Measurements from ENCODE around the gene AHDC1. TPM values are rescaled to one million over a fixed set of nuclear protein-coding genes. Genes with fewer than 3 reads are reported as not detected.

AHDC1 gene
- total RNA-seq, 2 experiments from 2014 or later = 6.5 to 13.8 TPM

DNA sequence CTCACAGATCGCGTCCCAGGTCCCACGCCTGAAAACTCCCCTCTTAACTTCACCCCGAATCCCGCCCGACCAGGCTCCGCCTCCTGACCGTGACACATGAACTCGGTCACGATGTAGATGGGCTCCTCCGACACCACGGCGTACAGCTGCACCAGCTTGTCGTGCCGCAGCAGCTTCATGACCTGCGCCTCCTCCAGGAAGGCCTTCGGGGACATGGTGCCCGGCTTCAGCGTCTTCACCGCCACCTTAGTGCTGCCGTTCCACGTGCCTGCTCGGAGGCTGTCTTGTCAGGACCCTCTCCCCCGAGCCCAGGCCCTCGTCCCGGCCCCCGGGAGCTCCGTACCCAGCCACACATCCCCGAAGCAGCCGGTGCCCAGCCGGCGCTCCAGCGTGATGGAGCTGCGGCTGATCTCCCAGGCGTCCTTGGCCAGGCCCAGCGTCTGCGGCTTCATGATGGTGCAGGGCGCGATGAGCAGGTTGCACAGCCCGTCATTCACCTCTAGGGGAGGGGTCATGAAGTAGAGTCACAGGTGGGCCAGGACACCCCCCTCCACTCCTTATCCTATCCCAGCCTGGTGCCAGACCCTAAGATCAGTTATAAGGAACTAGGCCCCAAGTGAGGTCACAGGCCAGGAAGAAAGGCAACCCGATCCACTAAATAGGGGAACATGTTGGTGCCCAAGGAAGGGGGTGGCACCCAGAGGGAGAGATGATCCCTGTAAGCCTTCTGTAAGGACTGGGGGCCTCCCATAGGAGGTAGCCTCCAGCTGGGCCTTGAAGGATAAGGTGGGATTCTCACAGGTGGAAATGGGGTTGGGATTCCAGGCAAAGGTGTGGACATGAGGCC lies 11.6 kb upstream of the AHDC1 start:
- no peak for DNase-seq (ENCODE audit: low spot score)
- Histone ChIP-seq H3K9me2 (ENCODE audit: insufficient read depth, low read length) (no peaks in the 10 kb centered on the region), H3K9me3 (ENCODE audit: low read length) (no peaks in the 10 kb centered on the region), H3K36me3 (ENCODE audit: insufficient read depth, low read length) (no peaks in the 10 kb centered on the region), H3K79me2 (ENCODE audit: insufficient read depth, low read depth, low read length) (no peaks in the 10 kb centered on the region), H3K4me2 (ENCODE audit: low read length) (no peak overlapping the region), H3K27ac (ENCODE audit: low read depth, low read length, poor library complexity, severe bottlenecking) (no peak overlapping the region), H3K4me1 (ENCODE audit: insufficient read depth, low read length, poor library complexity, severe bottlenecking) (peaks cover 31% of the 10 kb centered on the region), H4K20me1 (ENCODE audit: insufficient read depth, low read length) (no peaks in the 10 kb centered on the region), H3K4me3 (ENCODE audit: low read depth, low read length, poor library complexity, severe bottlenecking) (no peak overlapping the region), H2AFZ (ENCODE audit: low read length) (no peak overlapping the region)
- TF ChIP-seq CTCF (conservative IDR thresholded peaks at IDR 0.05; ENCODE audit: low read length) (no peak), EZH2phosphoT487 (IDR thresholded peaks at IDR 0.05; ENCODE audit: borderline replicate concordance, low read depth, low read length) (no peak)
- BruUV-seq (replicated peaks) = no TSS peak
- intact Hi-C loops (cut with micrococcal nuclease; ENCODE audit: unreplicated experiment) = no loop called here
- CTCF ChIA-PET (ENCODE audit: unreplicated experiment) = no interaction called here
- POLR2A ChIA-PET = no interaction called here

DNA sequence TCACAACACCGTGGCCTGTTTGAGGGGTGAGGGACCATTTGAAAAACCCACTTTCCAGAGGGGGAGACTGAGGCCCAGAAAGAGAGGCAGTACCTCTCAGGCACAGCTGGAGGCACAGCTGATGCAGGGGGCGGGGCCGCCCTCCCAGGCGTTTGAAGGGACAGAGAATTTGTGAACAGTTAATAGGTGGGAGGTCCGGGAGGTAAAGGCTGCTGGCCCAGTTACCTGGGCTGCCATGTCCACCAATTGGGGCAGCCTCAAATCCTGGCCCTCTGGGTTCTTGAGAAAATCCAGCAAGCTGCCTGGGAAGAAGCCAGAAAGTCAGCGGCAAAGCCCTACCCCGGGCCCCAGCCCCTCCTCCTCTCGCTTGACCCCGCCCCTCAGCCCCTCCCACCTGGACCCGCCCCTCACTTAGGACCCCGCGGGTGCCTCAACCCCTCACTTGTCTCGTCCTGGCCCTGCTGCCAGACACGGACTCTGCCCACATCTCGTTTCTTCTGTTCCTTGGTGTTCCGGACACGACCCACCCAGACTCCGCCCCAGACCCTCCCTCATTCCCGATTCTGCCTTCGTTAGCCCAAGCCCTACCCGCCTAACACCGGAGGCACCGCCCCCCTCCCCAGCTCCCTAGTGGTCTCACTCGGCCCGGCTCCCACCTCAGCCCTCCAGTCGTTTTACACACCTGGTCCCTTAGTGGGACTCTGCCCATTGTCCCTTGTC lies 10.8 kb upstream of the AHDC1 start:
- Histone ChIP-seq H3K4me3 (ENCODE audit: low read depth, low read length, poor library complexity, severe bottlenecking) (no peak overlapping the region), H3K4me2 (ENCODE audit: low read length) (no peak overlapping the region), H3K79me2 (ENCODE audit: insufficient read depth, low read depth, low read length) (no peaks in the 10 kb centered on the region), H3K4me1 (ENCODE audit: insufficient read depth, low read length, poor library complexity, severe bottlenecking) (peaks cover 39% of the 10 kb centered on the region), H3K9me3 (ENCODE audit: low read length) (no peaks in the 10 kb centered on the region), H4K20me1 (ENCODE audit: insufficient read depth, low read length) (no peaks in the 10 kb centered on the region), H3K27ac (ENCODE audit: low read depth, low read length, poor library complexity, severe bottlenecking) (no peak overlapping the region), H3K9me2 (ENCODE audit: insufficient read depth, low read length) (no peaks in the 10 kb centered on the region), H3K36me3 (ENCODE audit: insufficient read depth, low read length) (no peaks in the 10 kb centered on the region), H2AFZ (ENCODE audit: low read length) (no peak overlapping the region)
- intact Hi-C loops (cut with micrococcal nuclease; ENCODE audit: unreplicated experiment) = no loop called here
- POLR2A ChIA-PET = interaction anchor here (1.2 to 1.3 kb wide), 2 partner anchors 44 to 125 kb away, joined by 3 read pairs; partner anchors contain the start of gene WASF2
- no peak for DNase-seq (ENCODE audit: low spot score)
- BruUV-seq (replicated peaks) = no TSS peak
- TF ChIP-seq EZH2phosphoT487 (IDR thresholded peaks at IDR 0.05; ENCODE audit: borderline replicate concordance, low read depth, low read length) = no peak
- TF ChIP-seq CTCF (conservative IDR thresholded peaks at IDR 0.05; ENCODE audit: low read length) = no peak
- CTCF ChIA-PET (ENCODE audit: unreplicated experiment) = interaction anchor here (0.8 kb wide), 1 partner anchor 42 kb away, joined by 3 read pairs; no protein-coding TSS in a partner anchor
